Stomach (tissue), 4 donors: ENCODE measurements around the gene ERO1B.

ENCODE experiments used
- EP300 ChIP-seq: sonication (generic); formaldehyde crosslinking; IDR thresholded peaks from one replicate; pipeline ENCODE4 v1.6.1; 2017; ENCODE audit warnings: antibody characterized with exemption
- POLR2A ChIP-seq, 4 donors: fragments of 450-650 bp; IDR thresholded peaks; one replicate each; pipeline ENCODE4 v1.6.1; 2016; ENCODE audit warnings: antibody characterized with exemption in 4 of 4, control low read depth in 2 of 4, mild to moderate bottlenecking in 1 of 4, moderate library complexity in 1 of 4
- POLR2AphosphoS5 ChIP-seq, 3 donors: sonication (generic); formaldehyde crosslinking; IDR thresholded peaks; one replicate each; pipeline ENCODE4 v1.6.1; 2016; ENCODE audit warnings: antibody characterized with exemption in 3 of 3
- TF ChIP-seq, protein P1 (sequence below), 7 experiments: fragments of 450-650 bp in 4 of 7; fragments of 200-600 bp in 3 of 7; sonication (generic) in 3 of 7; IDR thresholded peaks; one replicate each; pipeline ENCODE4 v1.5.1; 2016 to 2019; ENCODE audit warnings: antibody characterized with exemption in 7 of 7, control low read depth in 2 of 7, mild to moderate bottlenecking in 1 of 7

DNA sequence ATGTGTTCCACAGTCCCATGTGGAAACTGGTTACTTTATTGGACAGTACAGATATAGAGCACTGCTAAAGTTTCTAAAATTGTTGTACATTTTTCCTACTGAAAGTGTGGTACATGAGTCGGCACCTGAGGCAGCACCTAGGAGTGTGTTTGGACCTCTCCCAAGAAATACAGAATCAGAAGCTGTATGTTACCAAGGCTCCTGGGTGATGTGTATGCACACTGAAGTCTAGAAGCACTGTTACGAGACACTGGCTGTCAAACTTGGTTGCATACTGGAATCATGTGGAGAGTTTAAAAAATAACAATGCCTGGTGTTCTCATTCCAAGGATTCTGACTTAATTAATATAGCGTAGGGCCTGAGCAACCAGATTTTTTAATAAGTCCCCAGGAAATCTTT, 46.6 kb downstream of the ERO1B start:
- TF ChIP-seq POLR2A (IDR thresholded peaks at IDR 0.05), result no peak
- TF ChIP-seq EP300, result no peak
- TF ChIP-seq, protein P1, sequence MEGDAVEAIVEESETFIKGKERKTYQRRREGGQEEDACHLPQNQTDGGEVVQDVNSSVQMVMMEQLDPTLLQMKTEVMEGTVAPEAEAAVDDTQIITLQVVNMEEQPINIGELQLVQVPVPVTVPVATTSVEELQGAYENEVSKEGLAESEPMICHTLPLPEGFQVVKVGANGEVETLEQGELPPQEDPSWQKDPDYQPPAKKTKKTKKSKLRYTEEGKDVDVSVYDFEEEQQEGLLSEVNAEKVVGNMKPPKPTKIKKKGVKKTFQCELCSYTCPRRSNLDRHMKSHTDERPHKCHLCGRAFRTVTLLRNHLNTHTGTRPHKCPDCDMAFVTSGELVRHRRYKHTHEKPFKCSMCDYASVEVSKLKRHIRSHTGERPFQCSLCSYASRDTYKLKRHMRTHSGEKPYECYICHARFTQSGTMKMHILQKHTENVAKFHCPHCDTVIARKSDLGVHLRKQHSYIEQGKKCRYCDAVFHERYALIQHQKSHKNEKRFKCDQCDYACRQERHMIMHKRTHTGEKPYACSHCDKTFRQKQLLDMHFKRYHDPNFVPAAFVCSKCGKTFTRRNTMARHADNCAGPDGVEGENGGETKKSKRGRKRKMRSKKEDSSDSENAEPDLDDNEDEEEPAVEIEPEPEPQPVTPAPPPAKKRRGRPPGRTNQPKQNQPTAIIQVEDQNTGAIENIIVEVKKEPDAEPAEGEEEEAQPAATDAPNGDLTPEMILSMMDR (IDR thresholded peaks at IDR 0.05), result no peak
- TF ChIP-seq POLR2AphosphoS5 (IDR thresholded peaks at IDR 0.05), result no peak
